ENCODE data around the gene ERICH6B.
"Not testable (repeated sequence)": the region's sequence is repeated elsewhere in the genome, so short reads cannot be mapped to it uniquely, and the experiment has no call there.

The ERICH6B gene

DNA sequence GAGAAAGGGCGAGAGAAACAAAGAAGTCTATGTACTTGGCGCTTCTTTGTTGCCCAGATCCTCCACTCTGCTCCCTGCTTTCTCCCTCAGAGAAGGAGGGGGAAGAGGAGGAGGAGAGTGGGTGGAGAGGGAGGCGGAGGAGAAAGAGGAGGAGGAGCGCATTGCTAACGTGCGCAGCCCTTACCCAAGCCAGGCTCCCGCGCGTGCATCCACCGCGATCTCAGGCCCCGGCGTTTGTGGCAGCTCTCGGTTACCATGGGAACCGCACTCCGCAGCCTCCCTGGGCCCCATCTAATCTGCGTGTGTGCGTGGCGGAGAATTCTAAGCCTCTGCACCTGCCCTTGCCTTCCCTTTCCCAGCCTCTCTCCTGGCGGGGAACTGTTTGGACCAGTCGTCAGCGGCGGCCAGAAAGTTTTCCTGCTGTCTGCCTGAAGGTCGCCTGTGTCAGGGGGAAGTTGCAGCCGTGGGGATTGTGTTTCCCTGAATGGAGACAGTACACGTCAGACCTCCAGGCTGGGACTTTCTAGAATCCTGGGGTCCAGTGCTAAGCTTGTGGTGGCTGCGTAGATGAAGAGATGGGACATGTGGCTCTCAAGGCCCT is at the start of gene ERICH6B:
TSS of gene ERICH6B (minus strand) at position 239 of the 601 bp plus-strand sequence. CDS start 18,734 bp downstream, outside the sequence.
- peak; percentile 2 for DNase-seq

DNA sequence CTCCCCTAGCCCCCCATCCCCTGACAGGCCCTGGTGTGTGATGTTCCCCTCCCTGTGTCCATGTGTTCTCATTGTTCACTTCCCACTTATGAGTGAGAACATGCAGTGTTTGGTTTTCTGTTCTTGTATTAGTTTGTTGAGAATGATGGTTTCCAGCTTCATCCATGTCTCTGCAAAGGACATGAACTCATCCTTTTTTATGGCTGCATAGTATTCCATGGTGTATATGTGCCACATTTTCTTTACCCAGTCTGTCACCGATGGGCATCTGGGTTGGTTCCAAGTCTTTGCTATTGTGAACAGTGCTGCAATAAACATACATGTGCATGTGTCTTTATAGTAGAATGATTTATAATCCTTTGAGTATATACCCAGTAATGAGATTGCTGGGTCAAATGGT is 47.4 kb upstream of the ERICH6B start:
- DNase-seq, result not testable (repeated sequence)

DNA sequence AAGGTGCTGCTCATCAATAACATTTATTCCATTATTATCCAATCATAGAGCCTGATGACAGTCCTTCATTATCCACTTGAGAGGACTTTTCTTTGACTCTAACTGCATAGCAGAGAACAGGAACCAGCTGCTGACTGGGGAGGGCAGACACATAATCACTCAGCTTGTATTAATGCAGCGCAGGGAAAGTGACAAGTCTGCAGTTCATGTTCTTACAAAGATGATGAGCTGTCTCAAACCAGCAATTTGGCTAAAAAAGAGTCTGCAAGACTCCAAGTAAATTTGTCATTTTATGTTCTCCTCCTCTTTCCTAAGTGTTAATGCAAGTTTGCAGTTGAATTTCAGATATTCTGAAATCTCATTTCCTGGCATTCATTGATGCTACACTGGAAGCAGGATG is 46.6 kb upstream of the ERICH6B start:
- DNase-seq, result no peak

DNA sequence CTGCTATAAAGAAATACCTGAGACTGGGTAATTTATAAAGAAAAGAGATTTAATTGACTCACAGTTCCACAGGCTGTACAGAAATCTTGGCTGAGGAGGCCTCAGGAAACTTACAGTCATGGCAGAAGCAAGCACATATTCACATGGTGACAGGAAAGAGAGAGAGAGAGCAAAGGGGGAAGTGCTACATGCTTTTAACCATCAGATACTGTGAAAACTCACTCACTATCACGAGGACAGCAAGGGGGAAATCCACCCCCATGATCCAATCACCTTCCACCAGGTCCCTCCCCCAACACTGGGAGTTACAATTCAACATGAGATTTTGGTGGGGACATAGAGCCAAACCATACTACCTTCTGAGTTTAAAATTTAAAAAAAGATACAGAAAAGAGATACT is 44.9 kb upstream of the ERICH6B start:
- not testable (repeated sequence) for DNase-seq

DNA sequence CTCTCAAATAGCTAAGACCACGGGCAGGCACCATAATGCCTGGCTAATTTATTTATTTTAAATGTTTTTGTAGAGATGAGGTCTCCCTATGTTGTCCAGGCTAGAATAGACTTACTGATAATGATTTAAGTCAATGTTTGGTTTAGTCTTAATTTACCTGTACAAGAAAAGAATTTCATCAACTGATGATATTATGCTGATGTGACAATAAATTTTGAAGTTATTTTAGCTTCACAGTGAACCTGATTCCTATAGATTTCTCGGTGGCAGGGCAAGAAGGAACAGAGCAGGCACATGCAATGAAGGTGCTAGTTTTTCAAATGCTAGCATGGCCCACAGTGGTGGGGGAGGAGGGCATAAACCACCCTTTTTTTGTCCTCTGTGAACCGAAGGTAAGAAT is 44.0 kb upstream of the ERICH6B start:
- DNase-seq, result no peak

DNA sequence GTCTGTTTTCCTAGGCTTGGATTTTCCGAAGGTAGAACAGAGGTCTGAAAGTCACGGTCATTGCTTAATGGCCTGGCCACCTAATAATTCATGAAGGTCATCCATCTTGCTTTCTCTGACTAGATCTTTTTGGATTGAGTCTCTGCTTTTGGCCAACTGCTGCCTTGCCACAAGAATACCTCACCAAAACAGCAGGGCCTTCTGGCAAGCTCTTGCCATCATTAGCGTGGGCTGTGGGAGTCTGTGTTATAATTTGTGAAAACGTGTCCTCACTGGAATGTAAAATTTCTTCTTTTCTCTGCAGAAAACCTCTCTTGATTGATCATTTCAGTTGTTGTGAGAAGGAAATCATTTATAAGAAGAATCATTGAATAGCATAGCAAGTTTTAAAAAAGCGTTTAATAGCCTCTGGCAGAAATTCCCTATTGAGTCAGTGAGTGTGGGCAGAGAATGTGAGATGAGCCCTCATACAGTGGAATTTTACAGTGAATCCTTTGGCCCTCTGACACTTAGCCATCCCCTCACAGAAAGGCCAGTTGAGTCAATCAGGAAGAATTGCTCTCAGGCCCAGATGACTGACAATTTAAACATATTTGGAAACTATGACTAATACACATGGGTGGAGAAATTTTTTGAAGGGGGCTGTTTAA is 43.2 kb upstream of the ERICH6B start:
- DNase-seq, result no peak

DNA sequence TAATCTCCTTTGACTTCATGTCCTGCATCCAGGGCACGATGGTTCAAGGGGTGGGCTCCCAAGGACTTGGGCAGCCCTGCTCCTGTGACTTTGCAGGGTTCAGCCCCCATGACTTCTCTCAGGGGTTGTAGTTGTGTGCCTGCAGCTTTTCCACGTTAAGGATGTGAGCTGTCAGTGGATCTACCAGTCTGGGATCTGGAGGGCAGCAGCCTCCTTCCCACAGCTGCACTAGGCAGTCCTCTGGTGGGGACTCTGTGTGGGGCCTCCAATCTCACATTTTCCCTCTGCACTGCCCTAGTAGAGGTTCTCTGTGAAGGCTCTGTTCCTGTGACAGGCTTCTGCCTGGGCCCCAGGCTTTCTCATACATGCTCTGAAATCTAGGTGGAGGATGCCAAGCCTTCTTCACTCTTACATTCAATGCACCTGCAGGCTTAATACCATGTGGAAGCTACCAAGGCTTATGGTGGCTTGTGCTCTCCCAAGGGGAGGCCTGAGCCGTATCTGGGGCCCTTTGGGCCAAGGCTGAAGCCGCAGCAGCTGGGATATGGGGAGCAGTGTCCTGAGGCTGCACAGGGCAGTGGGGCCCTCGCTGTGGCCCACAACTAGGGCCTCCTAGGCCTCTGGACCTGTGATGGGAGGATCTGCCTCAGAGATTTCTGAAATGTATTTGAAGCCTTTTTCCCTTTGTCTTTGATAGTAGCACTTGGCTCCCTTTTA is 39.3 kb upstream of the ERICH6B start:
- no peak for DNase-seq

DNA sequence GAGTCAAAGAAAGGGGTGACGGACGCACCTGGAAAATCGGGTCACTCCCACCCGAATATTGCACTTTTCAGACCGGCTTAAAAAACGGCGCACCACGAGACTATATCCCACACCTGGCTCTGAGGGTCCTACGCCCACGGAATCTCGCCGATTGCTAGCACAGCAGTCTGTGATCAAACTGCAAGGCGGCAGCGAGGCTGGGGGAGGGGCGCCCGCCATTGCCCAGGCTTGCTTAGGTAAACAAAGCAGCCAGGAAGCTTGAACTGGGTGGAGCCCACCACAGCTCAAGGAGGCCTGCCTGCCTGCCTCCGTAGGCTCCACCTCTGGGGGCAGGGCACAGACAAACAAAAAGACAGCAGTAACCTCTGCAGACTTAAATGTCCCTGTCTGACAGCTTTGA is 29.7 kb upstream of the ERICH6B start:
- DNase-seq, result not testable (repeated sequence)

DNA sequence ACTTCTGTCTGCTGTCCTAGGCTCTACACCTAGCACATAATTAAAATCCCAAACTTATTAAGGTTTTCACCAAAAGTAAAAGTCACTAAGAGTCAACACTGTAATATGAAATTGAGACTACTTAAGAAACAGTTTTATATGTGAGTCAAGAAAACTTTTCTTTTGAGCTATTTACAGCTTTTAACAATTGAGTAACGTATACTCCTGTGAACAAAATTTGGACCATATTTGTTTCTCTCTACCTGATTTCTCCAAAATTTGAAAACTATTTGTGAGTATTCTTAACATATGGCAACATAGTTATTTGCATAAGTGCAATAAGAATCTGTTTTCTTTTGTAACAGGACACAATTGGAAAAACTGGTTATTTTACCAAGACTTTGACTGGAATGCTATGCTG is 26.6 kb upstream of the ERICH6B start:
- not testable (repeated sequence) for DNase-seq

DNA sequence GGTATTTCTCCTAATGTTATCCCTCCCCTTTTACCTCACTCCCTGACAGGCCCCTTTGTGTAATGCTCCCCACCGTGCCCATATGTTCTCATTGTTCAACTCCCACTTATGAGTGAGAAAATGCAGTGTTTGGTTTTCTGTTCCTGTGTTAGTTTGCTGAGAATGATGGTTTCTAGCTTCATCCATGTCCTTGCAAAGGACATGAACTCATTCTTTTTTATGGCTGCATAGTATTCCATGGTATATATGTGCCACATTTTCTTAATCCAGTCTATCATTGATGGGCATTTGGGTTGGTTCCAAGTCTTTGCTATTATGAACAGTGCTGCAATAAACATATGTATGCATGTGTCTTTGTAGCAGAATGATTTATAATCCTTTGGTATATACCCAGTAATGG is 19.8 kb upstream of the ERICH6B start:
- DNase-seq, result not testable (repeated sequence)

DNA sequence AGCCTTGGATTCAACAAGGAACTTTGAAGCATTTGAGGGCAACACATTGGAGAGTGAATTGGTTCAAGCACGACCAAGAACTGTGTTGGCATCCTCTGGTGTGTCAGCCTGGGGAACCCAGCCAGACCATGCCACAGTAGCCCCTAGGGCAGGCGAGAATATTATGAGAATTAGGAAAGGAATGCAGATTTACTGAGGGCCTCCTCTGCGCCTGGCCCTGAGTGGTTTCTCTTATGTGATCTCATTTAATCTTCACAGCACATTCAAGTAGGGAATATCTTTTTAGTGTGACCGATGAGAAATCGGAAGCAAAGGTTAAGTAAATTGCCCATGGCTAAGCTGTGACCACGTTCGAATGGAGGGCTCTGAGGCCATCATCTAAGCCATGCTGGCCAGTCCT is 15.3 kb upstream of the ERICH6B start:
- DNase-seq, result no peak

DNA sequence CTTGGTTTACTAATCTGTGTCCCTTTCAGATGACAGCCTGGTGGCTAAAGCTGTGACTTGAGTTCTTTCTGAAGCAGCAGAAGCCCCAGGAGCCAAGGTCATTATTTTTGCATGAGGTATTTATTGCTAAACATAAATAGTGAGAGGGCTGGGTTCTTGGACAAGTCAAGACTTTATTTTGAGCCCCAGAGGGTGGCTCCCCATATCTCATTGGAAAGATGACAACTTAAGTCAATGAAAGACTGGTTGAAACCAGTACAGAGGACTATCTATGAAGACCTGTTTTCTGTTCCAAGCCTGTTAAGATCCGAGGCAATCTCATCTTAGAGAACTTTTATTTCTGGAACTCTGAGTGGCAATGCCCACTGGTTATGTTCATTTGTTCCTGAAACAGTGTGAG is 14.4 kb upstream of the ERICH6B start:
- no peak for DNase-seq

DNA sequence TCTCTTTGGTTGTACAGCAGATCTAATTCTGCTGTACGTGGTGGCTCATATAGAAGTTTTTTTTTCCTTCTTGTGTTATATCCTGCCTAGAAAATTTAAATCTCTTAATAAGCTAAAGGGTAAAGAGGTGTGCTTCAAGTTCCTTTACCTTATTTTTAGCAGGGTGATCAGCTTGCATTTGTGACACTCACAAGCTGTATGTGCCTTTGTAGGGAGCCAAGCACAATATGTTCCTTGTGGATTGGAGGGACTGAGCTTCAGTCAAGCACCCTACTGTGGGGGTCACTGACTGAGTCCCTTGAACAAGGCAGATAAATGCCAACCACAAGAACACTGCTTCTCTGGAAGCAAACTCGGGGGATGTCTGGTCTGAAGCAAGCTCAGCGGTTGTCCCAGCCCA is 12.6 kb upstream of the ERICH6B start:
- no peak for DNase-seq

DNA sequence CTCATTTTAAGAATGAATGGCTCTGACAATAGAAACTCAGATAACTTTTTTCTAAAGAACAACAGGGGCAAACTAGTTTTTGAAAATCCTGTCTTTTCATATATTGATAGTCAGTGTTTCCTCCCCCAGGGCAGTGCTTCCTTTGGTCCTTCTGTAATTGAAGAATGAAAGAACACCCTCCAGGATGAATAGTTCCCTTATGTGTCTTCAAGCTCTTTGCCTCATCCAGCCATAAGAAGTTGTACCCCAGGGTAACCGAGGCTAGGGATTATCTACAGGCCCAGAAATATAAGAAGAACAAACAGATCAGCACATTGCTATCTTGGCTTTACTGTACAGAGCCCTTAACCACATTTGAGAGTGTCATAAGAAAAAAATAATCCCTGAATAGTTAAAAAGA is 12.1 kb upstream of the ERICH6B start:
- no peak for DNase-seq

DNA sequence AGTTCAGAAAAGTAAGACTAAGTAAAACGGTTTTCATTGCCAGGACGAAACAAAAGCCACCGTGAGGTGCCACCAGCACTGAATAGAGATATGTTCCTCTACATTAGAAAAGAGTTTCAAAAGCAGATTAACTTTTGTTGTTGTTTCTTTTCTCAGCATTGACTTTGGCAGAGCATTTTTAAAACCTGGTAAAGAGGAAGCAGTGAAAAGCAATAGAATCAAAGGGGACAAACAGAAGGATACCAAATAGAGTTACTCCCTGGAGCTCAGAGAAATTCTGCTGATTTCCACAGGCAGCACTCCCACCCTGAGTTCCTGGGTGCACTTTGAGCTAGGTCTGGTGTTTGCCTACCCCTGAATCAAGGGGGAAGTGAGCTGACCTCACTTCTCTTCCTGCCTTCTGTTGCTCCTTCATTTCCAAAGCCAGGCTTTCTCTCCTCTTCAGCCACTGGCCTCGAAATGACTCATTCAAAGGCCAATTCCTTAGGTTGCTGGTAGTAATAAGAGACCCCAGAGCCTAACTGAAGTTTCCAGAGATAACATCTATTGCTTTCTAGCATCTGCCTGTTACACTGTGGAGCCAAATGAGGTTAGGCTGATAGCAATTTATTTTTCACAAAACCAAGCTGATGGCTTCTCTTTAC is 11.3 kb upstream of the ERICH6B start:
- no peak for DNase-seq

DNA sequence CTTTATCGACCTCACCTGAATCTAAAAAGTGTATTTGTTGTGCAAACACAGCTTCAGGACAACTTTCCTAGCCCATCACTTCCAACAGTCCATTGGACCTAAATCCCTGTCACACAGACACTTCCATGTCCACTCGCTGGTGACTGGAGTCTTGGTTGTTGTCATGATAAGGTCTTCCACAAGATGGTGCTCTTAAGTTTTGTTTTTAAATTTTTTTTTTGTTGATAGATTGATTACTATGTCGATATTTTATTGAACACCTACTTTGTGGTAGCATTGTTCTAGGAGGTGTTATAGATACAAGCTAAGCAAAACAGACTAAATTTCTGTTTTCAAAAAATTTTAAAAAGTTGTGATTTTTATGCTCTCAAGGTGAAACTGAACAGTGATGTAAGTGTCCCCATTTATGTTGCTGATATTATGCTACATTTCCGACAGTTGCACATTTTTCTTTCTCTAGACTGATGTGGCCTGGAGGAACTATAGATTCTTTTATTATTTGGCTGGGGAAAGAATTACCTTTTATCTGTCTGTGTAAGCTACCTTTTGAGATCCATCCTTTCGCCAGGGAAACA is 8.1 kb upstream of the ERICH6B start:
- no peak for DNase-seq

DNA sequence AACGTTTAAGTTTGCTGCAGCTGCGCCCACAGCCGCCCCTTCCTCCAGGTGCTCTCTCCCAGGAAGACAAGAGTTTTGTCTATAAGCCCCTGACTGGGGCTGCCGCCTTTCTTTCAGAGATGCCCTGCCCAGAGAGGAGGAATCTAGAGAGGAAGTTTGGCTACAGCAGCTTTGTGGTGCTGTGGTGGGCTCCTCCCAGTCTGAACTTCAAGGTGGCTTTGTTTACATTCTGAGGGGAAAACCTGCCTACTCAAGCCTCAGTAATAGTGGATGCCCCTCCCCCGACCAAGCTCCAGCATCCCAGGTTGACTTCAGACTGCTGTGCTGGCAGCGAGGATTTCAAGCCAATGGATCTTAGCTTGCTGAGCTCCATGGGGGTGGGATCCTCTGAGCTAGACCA is 6.4 kb upstream of the ERICH6B start:
- DNase-seq, result no peak

DNA sequence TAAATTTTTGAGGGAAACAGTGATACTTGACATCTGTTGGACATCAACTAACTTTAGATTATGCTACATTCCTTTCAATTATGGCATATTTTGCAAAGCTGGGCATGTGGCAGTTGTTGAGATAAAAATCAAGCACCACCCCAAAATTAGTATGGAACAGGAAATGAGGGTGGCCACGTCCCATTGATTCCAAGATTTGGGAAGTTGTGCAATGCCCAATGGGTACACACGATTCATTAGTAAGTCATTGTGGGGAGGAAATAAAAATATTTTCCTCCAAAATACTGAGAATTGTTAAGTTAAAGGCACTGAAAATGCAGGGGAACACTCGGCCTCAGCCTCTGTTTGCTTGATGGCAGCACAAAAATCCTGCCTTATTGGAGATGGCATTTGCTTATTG is 7.6 kb downstream of the ERICH6B start:
- no peak for DNase-seq

DNA sequence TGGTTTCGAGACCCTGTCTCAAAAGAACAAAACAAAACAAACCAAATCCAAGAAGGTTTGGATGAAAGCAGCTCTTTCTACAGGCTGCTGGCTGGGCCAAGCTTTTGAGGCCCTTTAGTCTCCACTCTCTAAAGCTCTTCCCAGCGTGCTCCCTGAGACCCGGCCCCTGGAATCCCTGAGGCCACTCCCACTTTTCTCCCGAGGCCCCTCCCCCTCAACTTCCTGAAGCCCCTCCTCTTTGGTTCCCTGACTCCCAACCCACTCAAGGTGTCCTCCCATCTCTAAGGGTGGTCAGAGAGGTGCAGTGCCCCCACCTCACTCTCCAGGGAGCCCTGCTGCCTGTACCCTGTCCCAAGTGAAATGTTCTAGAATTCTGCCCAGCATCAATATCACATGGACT is 10.6 kb downstream of the ERICH6B start:
- no peak for DNase-seq

DNA sequence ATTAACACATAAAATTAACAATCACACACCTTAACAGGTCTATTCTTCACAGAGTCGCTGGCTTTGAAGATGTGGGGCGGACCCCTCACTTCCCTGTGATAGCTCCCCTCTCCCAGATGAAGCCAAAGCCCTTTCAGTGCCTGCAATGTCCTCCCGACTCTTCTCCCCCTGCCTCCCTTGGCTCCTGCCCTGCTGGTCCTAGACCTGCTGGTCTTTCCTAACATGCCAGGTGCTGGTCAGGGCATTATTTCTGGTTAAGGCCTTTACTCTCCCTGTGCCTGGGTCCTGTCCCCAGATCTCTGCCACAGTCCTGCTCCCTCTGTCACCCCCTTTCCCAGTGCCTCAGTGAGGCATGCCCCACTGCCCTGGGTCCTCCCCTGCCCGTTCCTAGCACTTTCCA is 12.2 kb downstream of the ERICH6B start:
- DNase-seq, result no peak

DNA sequence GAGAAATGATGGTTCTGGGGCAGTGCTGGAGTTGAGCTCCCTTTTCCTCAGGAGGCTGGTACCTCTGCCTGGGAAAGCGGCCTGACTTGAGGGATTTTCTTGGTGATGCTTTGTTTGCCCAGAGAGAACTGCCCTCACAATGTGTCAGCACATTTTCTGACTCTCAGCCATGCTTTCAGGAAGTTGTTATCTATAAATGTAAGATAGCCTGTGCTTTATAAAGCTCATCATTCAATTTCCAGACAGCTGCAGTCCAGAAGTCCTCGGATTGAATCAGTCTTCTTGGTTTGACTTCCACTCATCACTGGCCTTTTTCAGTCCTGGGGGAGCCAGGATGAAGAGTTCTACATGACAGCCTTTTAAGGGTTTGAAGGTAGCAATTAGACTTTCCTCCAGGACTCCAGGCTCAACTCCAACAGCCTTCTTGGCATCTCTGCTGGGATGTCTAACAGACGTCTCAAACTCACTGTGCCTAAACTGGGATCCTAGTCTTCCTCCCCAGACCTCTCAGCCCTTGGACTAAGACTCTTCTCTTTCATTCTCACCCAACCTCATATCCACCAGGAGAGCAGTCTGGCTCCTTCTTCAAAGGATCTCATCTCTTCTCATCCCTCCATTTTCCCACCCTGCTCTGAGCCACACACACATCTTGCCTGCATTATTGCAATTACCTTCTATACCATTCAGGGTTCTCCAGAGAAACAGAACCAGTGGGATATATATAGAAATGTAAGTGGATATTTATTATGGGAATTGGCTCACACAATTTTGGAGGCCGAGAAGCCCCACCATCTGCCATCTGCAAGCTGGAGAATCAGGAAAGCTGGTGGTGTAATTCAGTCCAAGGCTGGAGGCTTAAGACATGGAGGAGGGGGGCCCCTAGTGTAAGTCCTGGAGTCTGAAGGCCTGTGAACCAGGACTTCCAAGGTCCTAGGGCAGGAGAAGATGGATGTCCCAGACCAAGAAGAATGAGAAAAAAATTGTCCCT is 13.1 kb downstream of the ERICH6B start:
- DNase-seq, result no peak

DNA sequence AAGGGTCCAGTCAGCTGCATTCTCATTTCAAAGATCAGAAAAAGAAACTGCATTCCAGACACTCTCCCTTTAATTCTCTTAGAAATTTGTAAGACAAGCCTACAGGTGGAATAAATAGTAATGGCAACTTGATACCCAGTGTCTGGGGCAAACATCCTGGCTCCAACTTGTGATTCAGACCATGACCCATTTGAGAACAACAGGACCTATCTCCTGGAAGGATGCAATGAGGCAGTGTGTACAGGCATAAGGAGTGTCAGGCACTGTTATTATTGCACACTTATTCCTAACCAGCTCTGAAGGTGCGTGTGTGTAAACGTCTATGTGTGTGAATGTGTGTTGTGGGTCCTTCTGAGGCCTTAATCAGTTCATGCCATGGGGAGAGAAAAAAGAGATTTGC is 13.9 kb downstream of the ERICH6B start:
- DNase-seq, result no peak
